Progenitor cell of endocrine pancreas (in vitro differentiated cells): ENCODE results near the gene MBNL2. TPM values are rescaled to one million over a fixed set of nuclear protein-coding genes. Genes with fewer than 3 reads are reported as not detected.

Experiments used
- DNase-seq: peaks from one replicate; pipeline ENCODE4 v3.0.0; 2021; ENCODE audit warnings: low spot score; ENCODE audit not compliant: unreplicated experiment
- H3K27ac Mint-ChIP-seq: 2 replicates; pipeline ENCODE4 v1.8.0; 2021; ENCODE audit warnings: mild to moderate bottlenecking, moderate library complexity, mixed read lengths
- H3K27me3 Mint-ChIP-seq: 2 replicates; pipeline ENCODE4 v1.8.0; 2021; ENCODE audit warnings: mixed read lengths
- H3K36me3 Mint-ChIP-seq: 2 replicates; pipeline ENCODE4 v1.8.0; 2022; ENCODE audit warnings: mixed read lengths; ENCODE audit not compliant: insufficient read depth
- H3K4me1 Mint-ChIP-seq: 2 replicates; pipeline ENCODE4 v1.8.0; 2021; ENCODE audit warnings: low read depth, mixed read lengths
- H3K4me3 Mint-ChIP-seq: 2 replicates; pipeline ENCODE4 v1.8.0; 2021; ENCODE audit warnings: low read depth, mild to moderate bottlenecking, moderate library complexity, mixed read lengths
- H3K9me3 Mint-ChIP-seq: 2 replicates; pipeline ENCODE4 v1.8.0; 2021; ENCODE audit warnings: low read depth, mixed read lengths
- CTCF ChIP-seq: fragments of 200-600 bp; sonication (generic); IDR thresholded peaks from one replicate; pipeline ENCODE4 v1.5.0; 2021; ENCODE audit warnings: antibody characterized with exemption, mild to moderate bottlenecking; ENCODE audit not compliant: unreplicated experiment
- total RNA-seq: library from RNA; stranded (reverse); gene quantifications from 2 replicates; pipeline ENCODE4 v1.2.1, GENCODE V29; 2021

Gene MBNL2
- total RNA-seq, 1 donor from 2014 or later: 51.3 TPM

GRCh38 chr13:97257800-97258799 is 36.0 kb downstream of the MBNL2 start:
- H3K36me3 Mint-ChIP-seq: peaks cover 23% of the 10 kb centered on the region
- no peak for TF ChIP-seq CTCF
- no peaks in the 10 kb centered on the region for H3K27me3 Mint-ChIP-seq
- H3K4me1 Mint-ChIP-seq: peaks cover 38% of the 10 kb centered on the region
- peaks cover 6% of the 10 kb centered on the region for H3K9me3 Mint-ChIP-seq
- DNase-seq: no peak
- H3K4me3 Mint-ChIP-seq: no peak overlapping the region
- H3K27ac Mint-ChIP-seq: peak overlapping the region; percentile 33

GRCh38 chr13:97258801-97259200 is 36.7 kb downstream of the MBNL2 start:
- Mint-ChIP-seq H3K27me3 (no peaks in the 10 kb centered on the region), H3K9me3 (peaks cover 6% of the 10 kb centered on the region), H3K4me1 (peaks cover 38% of the 10 kb centered on the region), H3K4me3 (no peak overlapping the region), H3K36me3 (peaks cover 25% of the 10 kb centered on the region), H3K27ac (peak overlapping the region; percentile 29)
- TF ChIP-seq CTCF: no peak
- no peak for DNase-seq

- H3K4me3 Mint-ChIP-seq: no peak overlapping the region
- no peaks in the 10 kb centered on the region for H3K27me3 Mint-ChIP-seq
- DNase-seq: no peak
- H3K9me3 Mint-ChIP-seq: peaks cover 6% of the 10 kb centered on the region
- H3K36me3 Mint-ChIP-seq: peaks cover 25% of the 10 kb centered on the region
- peak overlapping the region; percentile 71 for H3K27ac Mint-ChIP-seq
- peaks cover 38% of the 10 kb centered on the region for H3K4me1 Mint-ChIP-seq
- no peak for TF ChIP-seq CTCF
These were observed 37.3 kb downstream of the MBNL2 start for GRCh38 chr13:97259410-97259797.

GRCh38 chr13:97259798-97260714 is 37.9 kb downstream of the MBNL2 start:
- Mint-ChIP-seq H3K36me3 (peaks cover 23% of the 10 kb centered on the region), H3K27ac (peak overlapping the region; percentile 87), H3K27me3 (no peaks in the 10 kb centered on the region), H3K4me3 (no peak overlapping the region), H3K4me1 (peaks cover 40% of the 10 kb centered on the region), H3K9me3 (peaks cover 6% of the 10 kb centered on the region)
- TF ChIP-seq CTCF: no peak
- DNase-seq: no peak
